Activated T-cell treated with anti-CD3 and anti-CD28 coated beads for 24 hours (primary cell): ENCODE measurements around the gene N4BP2L1.
A peak's percentile ranks its signal among the peaks of the same experiment; 100 is the strongest.

Experiments used
- DNase-seq: peaks from one replicate; pipeline ENCODE4 v3.0.0-alpha.2; 2020; ENCODE audit warnings: low read depth

The N4BP2L1 gene

GRCh38 chr13:32427852-32428580, at the start of gene N4BP2L1:
N4BP2L1 (minus strand) TSS chr13:32428130; CDS start chr13:32428082, 48 bp downstream.
- DNase-seq: peak; percentile 74

GRCh38 chr13:32476892-32477291, 49.0 kb upstream of the N4BP2L1 start:
- no peak for DNase-seq

- no peak for DNase-seq
Observed at GRCh38 chr13:32476021-32476731, 48.2 kb upstream of the N4BP2L1 start.

- no peak for DNase-seq
Observed at GRCh38 chr13:32474999-32475792, 47.3 kb upstream of the N4BP2L1 start.

GRCh38 chr13:32473650-32474049, 45.7 kb upstream of the N4BP2L1 start:
- no peak for DNase-seq

GRCh38 chr13:32472194-32472621, 44.3 kb upstream of the N4BP2L1 start:
- no peak for DNase-seq

GRCh38 chr13:32471187-32471922, 43.4 kb upstream of the N4BP2L1 start:
- no peak for DNase-seq

- DNase-seq: no peak
Observed at GRCh38 chr13:32468502-32469142, 40.7 kb upstream of the N4BP2L1 start.

- no peak for DNase-seq
Observed at GRCh38 chr13:32456591-32456990, 28.7 kb upstream of the N4BP2L1 start.

GRCh38 chr13:32455594-32455903, 27.6 kb upstream of the N4BP2L1 start:
- DNase-seq: no peak

- no peak for DNase-seq
Observed at GRCh38 chr13:32454886-32455593, 27.1 kb upstream of the N4BP2L1 start.

- no peak for DNase-seq
Observed at GRCh38 chr13:32453981-32454380, 26.1 kb upstream of the N4BP2L1 start.

- DNase-seq: no peak
Observed at GRCh38 chr13:32448972-32449371, 21.0 kb upstream of the N4BP2L1 start.

- DNase-seq: no peak
Observed at GRCh38 chr13:32447894-32448623, 20.1 kb upstream of the N4BP2L1 start.

GRCh38 chr13:32446773-32447465, 19.0 kb upstream of the N4BP2L1 start:
- no peak for DNase-seq

- DNase-seq: no peak
Observed at GRCh38 chr13:32446220-32446619, 18.3 kb upstream of the N4BP2L1 start.

GRCh38 chr13:32445461-32445860, 17.5 kb upstream of the N4BP2L1 start:
- DNase-seq: no peak

GRCh38 chr13:32443111-32443510, 15.2 kb upstream of the N4BP2L1 start:
- no peak for DNase-seq

GRCh38 chr13:32438871-32439270, 10.9 kb upstream of the N4BP2L1 start:
- no peak for DNase-seq

GRCh38 chr13:32432856-32433255, 4.9 kb upstream of the N4BP2L1 start:
- DNase-seq: no peak
